H4 (cell line): ENCODE data around the gene VPS52. TPM values are rescaled to one million over a fixed set of nuclear protein-coding genes. Genes with fewer than 3 reads are reported as not detected.
"Not testable (repeated sequence)": the region's sequence is repeated elsewhere in the genome, so short reads cannot be mapped to it uniquely, and the experiment has no call there.

Experiments used
- DNase-seq: peaks from one replicate; pipeline ENCODE4 v3.0.0-alpha.2; 2015; ENCODE audit warnings: low spot score
- total RNA-seq: library from RNA; depleted of rRNA; stranded (reverse); fragments of >200 nt; shearing (Covaris generic); gene quantifications from 2 replicates; pipeline ENCODE4 v1.2.3, GENCODE V29; 2014

VPS52 gene
- total RNA-seq, 1 experiment from 2014 or later = 38.9 TPM

- DNase-seq = no peak
Measured at GRCh38 chr6:33301877-33302276, 30.2 kb upstream of the VPS52 start.

- DNase-seq = peak; percentile 80
Measured at GRCh38 chr6:33299237-33299944, 27.7 kb upstream of the VPS52 start.

DNA sequence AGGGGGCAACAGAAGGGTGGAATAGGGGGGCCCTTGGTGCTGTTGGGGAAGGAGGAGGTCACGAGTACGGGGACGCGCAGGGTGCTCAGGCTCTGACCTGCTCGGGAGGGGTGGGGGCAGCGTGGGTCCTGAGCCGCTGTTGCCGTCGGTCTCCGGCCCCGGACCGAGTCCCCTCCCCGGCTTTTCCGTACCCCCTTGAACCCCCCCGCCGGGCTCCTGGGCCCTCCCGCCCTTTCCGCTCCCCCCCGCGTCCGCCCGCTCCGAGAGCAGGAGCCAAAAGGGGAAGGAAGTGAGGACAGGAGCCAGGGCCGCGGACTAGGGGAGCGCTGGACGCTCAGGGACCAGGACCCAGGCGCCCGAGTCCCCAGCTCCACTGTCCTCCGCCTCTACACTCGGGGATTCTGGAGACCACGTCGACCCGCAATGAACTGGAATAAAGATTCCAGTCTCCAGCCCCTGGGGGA lies 27.1 kb upstream of the VPS52 start, which contains the start of gene RGL2:
Gene RGL2, minus strand, starts transcription at position 170 of the 464 bp plus-strand sequence. CDS start 332 bp downstream, outside the sequence.
- DNase-seq = peak; percentile 37

DNA sequence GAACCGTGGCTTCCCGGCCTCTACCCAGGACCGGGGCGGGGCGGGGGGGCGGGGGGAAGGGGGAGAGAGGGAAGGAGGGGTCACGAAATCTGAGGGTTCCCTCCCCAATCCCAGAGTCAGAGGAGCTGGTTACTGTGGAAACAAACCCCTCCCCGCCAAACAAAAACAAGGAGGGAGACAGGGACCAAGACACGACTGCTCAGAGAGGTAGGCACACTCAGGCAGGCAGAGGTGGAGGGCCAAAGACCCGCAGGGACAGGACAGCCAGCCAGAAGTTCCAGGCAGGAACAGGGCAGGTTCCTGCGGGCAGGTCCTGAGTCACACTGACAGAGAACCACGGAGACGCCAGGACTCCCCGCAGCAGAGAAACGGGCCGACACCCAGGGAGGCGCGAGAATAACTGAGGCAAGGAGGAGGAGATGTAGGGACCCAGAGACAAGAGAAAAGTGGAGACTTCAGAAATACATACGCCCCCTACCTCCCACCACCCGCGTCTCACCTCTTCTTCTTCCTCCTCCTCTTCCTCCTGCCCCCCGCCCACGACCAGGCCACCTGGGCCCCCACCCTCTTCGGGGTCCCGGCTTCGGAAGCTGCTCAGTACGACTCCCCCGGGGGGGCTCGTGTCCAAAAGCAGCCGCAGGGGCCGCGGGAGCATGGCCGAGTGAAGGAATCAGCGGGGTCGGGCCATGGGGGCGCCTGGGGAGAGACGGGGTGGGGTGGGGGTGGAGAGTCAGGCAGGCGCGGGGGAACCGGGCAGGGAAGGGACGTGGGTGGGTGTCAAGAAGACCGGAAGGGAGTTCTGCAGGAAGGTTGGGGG lies 26.5 kb upstream of the VPS52 start:
- DNase-seq = peak; percentile 63

DNA sequence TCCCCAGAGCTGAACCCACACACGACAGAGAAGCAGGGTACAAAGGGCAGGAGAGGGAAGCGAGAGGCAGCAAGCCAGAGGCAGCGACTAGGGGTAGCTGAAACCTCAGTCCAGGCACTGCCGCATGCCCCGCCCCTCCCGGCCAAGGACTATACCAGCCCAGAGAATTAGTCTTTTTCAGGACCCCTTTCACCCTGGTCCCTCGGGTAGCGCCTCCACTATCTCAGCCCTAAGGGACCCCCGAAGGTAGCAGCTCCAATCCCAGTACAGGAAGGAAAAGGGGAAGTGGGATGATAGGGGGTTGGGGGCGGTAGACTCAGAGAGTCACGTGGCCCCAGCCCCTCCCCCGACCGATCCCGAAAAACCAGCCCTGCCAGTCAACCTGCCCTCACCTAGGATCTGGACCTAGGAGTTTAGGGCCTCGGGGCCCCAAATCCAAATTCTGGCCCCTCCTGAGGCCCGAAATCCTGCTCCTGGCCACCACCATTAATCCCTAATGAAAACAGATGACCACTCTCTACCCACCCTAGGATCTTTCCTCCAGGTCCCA lies 25.8 kb upstream of the VPS52 start:
- no peak for DNase-seq

DNA sequence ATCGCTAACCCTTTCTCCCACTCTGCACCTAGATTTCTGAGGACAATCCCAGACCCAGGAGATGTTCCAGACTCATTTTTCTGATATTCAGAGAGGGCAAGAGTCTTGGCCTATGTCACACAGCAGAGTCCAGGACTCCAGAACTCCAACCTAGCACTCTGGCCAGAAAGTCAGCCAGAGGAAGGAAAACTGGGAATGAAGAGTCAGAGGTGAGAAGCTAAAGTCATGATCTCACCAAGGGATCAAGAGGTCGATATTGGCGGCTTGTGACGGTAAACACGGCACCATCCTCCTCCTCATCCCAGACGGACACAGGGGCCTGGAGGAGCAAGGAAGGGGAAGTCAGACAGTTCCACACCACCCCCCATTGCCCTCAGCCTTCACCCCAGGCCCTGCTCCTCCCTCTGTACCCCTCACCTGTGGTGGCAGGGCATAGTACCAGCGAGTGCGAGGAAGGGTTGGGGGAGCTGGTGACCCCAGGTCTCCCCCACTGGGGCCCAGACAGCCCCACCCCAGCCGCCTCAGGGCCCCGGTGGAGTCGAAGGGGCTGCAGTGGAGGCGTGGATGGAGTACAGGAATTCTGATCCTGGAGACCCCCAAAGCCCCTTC lies 25.2 kb upstream of the VPS52 start:
- no peak for DNase-seq

DNA sequence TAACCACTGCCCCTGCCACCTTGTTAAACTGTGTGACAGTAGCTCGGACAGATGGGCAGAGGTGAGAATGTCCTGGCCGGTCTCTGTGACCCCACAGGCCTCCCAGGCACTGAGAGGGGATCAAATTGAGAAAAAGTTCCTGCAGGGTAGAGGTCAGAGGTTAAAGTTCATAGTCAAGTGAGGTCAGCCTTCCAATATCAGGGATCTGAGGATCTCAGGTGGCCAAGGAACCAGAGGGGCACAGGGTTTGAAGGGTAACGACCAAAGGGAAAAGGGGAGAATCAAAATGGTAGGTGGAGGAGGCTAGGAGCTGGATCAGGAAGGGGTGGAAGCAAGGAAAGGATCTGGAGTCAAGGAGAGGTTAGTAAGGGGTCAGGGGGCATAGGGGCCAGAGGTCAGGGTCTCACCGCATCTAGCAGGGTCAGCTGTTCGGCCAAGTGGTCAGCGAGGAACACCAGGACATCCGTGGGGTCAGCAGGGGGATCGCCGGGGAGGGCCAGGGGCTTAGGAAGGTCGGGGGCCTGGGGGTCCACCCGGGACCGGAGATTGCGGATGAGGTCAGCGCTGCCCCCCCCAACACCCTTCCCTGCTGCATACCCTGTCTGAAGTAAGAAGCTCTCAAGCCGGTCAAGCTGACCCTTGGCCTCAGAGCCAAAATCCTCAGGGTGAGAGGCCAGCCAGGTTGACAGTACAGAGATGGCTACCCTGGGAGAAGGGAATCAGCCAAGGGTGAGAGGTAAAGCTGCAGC lies 24.1 kb upstream of the VPS52 start:
- no peak for DNase-seq

GRCh38 chr6:33294086-33294823 lies 22.6 kb upstream of the VPS52 start:
- no peak for DNase-seq

- no peak for DNase-seq
Measured at GRCh38 chr6:33292996-33293682, 21.5 kb upstream of the VPS52 start.

GRCh38 chr6:33290459-33290858 lies 18.8 kb upstream of the VPS52 start:
- no peak for DNase-seq

GRCh38 chr6:33289784-33290315 lies 18.2 kb upstream of the VPS52 start:
- DNase-seq = no peak

DNA sequence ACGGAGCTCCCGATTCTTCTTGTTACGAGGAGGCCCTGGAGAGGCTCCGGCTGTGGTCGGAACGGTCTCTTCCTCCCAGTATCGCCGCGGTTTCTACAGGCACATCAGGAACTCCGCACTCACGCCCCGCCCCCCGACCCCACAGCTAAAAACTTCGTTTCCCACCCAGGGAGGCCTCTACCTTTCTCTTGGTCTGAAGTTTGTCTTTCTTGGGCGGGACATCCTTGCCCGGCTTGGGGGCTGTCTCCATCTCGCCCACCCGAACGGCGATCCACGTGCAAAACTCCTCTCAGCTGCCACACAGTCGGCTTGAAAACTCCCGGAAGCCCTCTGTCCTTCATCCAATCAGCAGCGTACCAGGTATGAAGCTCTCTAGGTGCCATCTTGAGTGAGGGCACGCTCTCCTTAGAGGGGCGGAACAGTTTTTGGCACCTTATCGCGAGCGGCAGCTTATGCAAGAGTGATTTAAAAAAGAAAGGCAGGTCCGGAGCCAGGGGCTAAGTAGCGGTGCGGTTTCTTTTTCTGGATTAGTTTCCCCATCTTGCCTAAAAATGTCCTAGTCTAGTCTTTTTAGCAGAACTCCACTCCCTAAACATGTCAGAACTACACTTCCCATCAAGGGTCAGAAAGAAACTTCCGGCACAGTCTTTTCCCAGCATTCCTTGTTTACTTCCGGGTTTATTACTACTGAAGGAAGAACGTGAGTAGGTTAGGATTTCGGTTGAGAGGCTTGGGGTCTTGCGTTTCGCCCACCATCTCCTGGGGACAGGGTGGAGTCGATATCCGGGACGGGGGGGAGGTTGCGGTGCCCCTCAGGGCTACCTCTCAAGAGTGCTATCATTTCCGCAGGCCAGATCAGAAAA lies 17.5 kb upstream of the VPS52 start, which contains the start of the genes PFDN6 and WDR46:
Gene PFDN6, plus strand, starts transcription at position 681 of the 863 bp plus-strand sequence. CDS start 256 bp downstream, outside the sequence.
Gene WDR46, minus strand, starts transcription at position 319 of the 863 bp plus-strand sequence. Its CDS starts 69 bp downstream, at position 250.
- peak; percentile 88 for DNase-seq

DNA sequence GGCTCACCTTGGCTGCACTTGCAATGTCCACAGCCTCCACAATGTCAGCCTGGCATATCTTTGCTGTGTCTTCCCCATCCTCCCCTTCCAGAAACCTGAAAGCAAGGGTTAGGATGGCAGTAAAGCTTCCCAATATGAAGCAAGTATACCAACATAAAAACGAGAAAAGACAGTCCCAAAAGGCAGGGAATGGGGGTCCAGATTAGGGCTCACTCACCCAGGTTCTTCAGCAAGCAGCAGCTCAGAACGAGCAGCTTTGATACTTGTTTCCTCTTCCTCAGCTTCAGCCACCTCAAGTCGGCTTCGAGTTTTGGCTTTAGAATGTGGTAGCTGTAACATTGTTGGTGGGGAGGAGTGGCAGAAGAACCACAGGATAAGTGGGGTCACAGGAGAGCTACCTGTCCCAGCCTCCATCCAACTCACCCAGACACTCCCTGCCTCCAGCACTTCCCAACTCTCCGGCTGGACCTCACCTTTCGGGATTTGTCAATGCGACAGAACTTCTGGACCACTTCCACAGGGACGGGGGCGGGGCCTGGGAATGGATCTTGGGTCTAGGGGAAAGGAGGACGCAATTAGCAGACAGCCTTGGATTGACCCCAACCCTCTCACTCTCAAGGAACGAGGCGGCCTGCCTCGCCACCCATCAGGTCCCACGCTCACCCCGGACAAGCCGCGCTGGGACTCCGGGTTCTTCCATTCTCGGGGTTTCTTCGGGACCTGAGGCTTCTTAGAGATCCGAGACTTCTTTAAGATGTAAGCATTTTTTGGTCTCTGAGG lies 16.7 kb upstream of the VPS52 start:
- no peak for DNase-seq

GRCh38 chr6:33286946-33287914 lies 15.6 kb upstream of the VPS52 start:
- no peak for DNase-seq

DNA sequence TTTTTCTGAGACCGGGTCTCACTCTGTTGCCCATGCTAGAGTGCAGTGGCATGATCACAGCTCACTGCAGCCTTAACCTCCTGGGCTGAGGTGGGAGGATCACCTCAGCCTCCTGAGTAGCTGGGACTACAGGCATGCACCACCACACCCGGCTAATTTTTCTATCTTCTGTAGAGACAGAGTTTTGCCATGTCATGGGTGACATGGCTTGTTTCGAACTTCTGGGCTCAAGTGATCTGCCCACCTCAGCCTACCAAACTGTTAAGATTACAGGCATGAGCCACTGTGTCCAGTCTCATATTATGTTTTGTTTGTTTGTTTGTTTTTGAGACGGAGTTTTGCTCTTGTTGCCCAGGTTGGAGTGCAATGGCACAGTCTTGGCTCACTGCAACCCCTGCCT lies 13.5 kb upstream of the VPS52 start:
- DNase-seq = not testable (repeated sequence)

- no peak for DNase-seq
Measured at GRCh38 chr6:33280539-33280938, 8.9 kb upstream of the VPS52 start.
